Fibroblast of upper back skin (primary cell): Measurements from ENCODE around the gene FAT2.
"Not testable (repeated sequence)": the region's sequence is repeated elsewhere in the genome, so short reads cannot be mapped to it uniquely, and the experiment has no call there.

ENCODE experiments used
- DNase-seq: peaks from one replicate; pipeline ENCODE4 v3.0.0-alpha.2; 2013

The FAT2 gene

GRCh38 chr5:151580239-151580638 is 10.9 kb downstream of the FAT2 start:
- DNase-seq: no peak

DNA sequence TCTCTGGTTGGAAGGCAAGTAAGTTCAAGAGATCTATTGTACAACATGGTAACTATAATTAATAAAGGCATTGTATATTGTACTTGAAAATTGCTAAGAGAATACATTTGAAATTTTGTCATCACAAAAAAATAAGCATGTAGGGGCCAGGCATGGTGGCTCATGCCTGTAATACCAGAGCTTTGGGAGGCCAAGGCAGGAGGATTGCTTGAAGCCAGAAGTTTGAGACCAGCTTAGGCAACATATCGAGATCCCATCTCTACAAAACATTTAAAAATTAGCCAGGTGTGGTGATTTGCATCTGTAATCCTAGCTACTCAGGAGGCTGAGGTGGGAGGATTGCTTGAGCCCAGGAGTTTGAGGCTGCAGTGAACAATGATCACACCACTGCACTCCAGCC is 12.0 kb downstream of the FAT2 start:
- not testable (repeated sequence) for DNase-seq

GRCh38 chr5:151578326-151579025 is 12.7 kb downstream of the FAT2 start:
- DNase-seq: no peak

DNA sequence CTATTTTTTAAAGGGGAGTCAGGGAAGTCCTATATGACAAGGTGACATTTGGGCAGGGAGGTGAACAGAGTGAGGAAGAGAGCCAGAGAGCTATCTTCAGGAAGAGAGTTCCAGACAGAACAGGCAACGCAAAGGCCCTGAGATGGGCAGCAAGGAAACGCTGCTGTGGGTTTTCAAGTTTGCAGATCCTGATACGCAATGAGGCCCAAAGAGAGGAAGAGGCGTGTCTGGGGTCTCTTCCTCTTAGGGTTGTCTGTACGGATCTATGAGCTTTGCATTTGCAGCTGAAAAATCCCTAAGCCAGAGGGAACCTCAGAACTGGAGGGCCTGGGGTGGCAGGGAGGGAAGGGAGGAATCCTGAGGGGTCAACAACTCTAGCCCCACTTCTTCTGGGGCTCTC is 13.6 kb downstream of the FAT2 start:
- no peak for DNase-seq

GRCh38 chr5:151574444-151574996 is 16.6 kb downstream of the FAT2 start:
- no peak for DNase-seq

GRCh38 chr5:151572657-151573368 is 18.3 kb downstream of the FAT2 start:
- DNase-seq: no peak

GRCh38 chr5:151571270-151572173 is 19.6 kb downstream of the FAT2 start:
- no peak for DNase-seq

GRCh38 chr5:151570512-151571269 is 20.4 kb downstream of the FAT2 start:
- no peak for DNase-seq

GRCh38 chr5:151570058-151570457 is 21.1 kb downstream of the FAT2 start:
- DNase-seq: no peak

- no peak for DNase-seq
These were observed 21.7 kb downstream of the FAT2 start for GRCh38 chr5:151569132-151570046.

- no peak for DNase-seq
These were observed 23.1 kb downstream of the FAT2 start for GRCh38 chr5:151568036-151568435.

DNA sequence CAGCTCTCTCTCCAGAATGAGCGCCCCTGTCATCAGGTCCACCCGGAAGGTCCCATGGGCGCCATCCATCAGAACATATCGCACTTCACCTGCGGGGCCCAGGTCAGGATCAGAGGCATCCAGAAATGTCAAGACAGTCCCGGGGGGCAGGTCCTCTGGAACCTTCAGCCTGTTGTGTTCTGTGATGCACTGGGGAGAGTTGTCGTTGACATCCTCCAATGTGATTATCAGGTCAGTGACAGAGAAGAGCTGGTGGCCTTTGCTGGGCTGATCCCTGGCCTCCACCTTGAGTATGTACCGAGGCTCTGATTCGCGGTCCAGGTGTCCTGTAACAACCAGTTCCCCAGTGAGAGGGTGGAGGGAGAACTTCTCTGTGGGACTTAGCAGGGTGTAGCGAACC is 25.2 kb downstream of the FAT2 start:
- no peak for DNase-seq

- no peak for DNase-seq
These were observed 29.0 kb downstream of the FAT2 start for GRCh38 chr5:151562019-151562707.

- no peak for DNase-seq
These were observed 33.2 kb downstream of the FAT2 start for GRCh38 chr5:151557951-151558350.

DNA sequence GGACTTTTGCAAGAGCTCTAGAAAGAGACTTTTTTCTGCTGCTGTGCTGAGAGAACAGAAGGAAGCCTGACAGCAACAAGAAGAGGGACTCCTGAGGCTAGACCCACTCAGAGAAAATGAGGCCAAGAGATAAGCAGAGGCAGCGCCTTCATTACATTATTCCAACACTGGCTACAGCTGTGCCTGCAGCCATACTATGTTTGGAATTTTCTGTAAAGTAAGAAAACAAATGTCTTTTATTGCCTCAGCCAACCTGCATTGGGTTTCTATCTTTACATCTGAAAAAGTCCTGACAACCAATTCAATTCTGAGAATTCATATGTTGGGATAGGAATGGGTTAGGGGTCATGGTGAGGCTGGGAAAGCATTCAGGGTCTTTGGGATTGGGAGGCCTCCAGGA is 33.7 kb downstream of the FAT2 start:
- no peak for DNase-seq

GRCh38 chr5:151556806-151557205 is 34.3 kb downstream of the FAT2 start:
- no peak for DNase-seq

GRCh38 chr5:151555760-151556576 is 35.2 kb downstream of the FAT2 start:
- no peak for DNase-seq

DNA sequence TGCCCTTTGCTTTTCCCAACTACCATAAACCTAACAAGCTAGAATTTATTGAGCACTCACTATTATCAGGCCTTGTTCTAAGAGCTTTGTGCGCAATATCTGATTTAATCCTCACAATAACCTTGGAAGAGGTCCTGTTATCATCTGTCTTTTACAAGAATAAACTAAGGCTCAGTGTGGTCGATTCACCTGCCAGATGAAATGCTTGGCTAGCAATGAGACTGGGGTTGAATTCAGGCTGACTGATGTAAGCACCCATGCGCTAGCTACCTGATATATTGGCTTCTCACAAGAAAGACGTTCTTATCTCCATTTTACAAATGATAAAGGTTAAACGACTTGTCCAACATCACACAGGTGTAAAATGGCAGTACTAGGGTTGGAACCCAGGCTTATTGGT is 37.4 kb downstream of the FAT2 start:
- no peak for DNase-seq

DNA sequence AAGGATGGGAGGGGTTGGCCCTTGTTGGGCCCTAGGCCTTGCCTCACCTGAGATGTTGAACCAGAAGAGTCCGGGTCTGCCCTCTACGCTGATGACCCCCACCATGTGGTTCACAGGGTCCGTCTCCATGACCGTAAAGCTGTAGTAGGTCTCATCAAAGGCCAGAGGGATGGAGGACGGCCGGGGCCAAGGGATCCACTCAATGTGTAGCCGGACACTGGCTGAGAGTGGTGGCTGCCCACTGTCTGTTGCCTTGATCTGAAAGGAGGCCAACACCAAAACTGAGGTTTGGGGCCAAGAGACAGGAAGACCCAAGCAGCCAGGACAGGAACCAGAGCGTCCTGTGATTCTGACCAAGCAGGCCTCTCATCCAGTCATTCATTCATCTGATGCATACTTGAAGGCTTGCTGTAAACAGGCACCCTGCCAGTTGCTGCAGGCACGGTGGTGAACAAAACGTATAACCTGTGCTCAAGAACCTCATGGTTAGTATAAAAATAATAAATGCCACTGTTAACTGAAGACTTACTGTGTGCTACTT is 37.9 kb downstream of the FAT2 start:
- no peak for DNase-seq

GRCh38 chr5:151551985-151552384 is 39.1 kb downstream of the FAT2 start:
- DNase-seq: no peak
